Thyroid gland (tissue), 4 donors: ENCODE data around the gene SMURF2.

Experiments
- CTCF ChIP-seq, 6 experiments: fragments of 200-600 bp in 3 of 6; fragments of 450-650 bp in 3 of 6; sonication (generic) in 3 of 6; IDR thresholded peaks; one replicate each; pipeline ENCODE4 v1.5.1; 2016 to 2019; ENCODE audit warnings: antibody characterized with exemption in 6 of 6, mild to moderate bottlenecking in 2 of 6, inconsistent platforms in 1 of 6, moderate library complexity in 1 of 6
- POLR2A ChIP-seq, 2 donors: fragments of 450-650 bp; IDR thresholded peaks; one replicate each; pipeline ENCODE4 v1.6.1; 2017; ENCODE audit warnings: antibody characterized with exemption in 2 of 2, mild to moderate bottlenecking in 2 of 2, moderate library complexity in 1 of 2

DNA sequence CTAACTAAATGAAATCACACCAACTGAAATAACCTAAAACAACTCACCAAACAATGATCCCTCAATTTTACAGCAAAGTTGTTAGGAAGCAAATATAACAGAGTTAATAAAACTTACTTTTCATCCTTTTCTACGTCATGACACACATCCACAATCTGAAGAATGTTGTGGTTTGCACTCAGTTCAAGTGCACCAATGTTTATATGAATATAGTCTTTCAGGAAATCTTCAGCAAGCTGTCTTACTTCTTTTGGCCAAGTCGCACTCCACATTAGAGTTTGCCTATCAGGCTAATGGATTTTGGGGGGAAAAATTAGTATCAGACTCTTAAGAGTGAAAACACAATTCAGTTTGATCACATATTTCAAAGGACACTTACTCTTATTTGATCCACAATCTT is 159.3 kb downstream of the SMURF2 start:
- no peak for TF ChIP-seq CTCF (IDR thresholded peaks at IDR 0.05)
- no peak for TF ChIP-seq POLR2A (IDR thresholded peaks at IDR 0.05)
